Gastrocnemius medialis (tissue), 4 donors: Measurements from ENCODE around the gene RC3H2. TPM values are rescaled to one million over a fixed set of nuclear protein-coding genes. Genes with fewer than 3 reads are reported as not detected.
A peak's percentile ranks its signal among the peaks of the same experiment; 100 is the strongest.

Source experiments
- ATAC-seq, 2 donors: fragments of 150-250 bp; one replicate each; pipeline ENCODE4 v1.9.1; 2016
- DNase-seq, 2 donors: peaks; one replicate each; pipeline ENCODE4 v3.0.0-alpha.2; 2019
- H3K27ac ChIP-seq, 4 donors: fragments of 200-600 bp; sonication (generic); 1 replicate in 1 of 4; 2 replicates in 3 of 4; pipeline ENCODE4 v1.5.1; 2016 to 2018; ENCODE audit warnings: mild to moderate bottlenecking in 2 of 4, moderate library complexity in 1 of 4
- H3K27me3 ChIP-seq, 3 donors: fragments of 200-600 bp; sonication (generic) in 2 of 3; 1 replicate in 1 of 3; 2 replicates in 2 of 3; pipeline versions ENCODE4 v1.5.1 to v1.6.0; 2016 to 2019; ENCODE audit warnings: mild to moderate bottlenecking in 1 of 3, moderate library complexity in 1 of 3
- H3K36me3 ChIP-seq, 2 donors: fragments of 200-600 bp; sonication (generic) in 1 of 2; one replicate each; pipeline ENCODE4 v1.5.1; 2017 to 2018
- H3K4me1 ChIP-seq, 2 donors: fragments of 200-600 bp; sonication (generic) in 1 of 2; one replicate each; pipeline ENCODE4 v1.5.1; 2016 to 2017; ENCODE audit warnings: mild to moderate bottlenecking in 2 of 2
- H3K4me3 ChIP-seq, 4 donors: fragments of 200-600 bp; sonication (generic) in 3 of 4; 1 replicate in 1 of 4; 2 replicates in 3 of 4; pipeline ENCODE4 v1.5.1; 2016 to 2019; ENCODE audit warnings: mild to moderate bottlenecking in 2 of 4
- H3K9me3 ChIP-seq, 3 donors: fragments of 200-600 bp; sonication (generic) in 2 of 3; 1 replicate in 1 of 3; 2 replicates in 2 of 3; pipeline ENCODE4 v1.5.1; 2016 to 2019
- CTCF ChIP-seq, 5 experiments: fragments of 450-650 bp in 3 of 5; fragments of 200-600 bp in 2 of 5; sonication (generic) in 2 of 5; IDR thresholded peaks in 4 of 5; conservative IDR thresholded peaks in 1 of 5; 1 replicate in 4 of 5; 2 replicates in 1 of 5; pipeline ENCODE4 v1.5.1; 2016 to 2019; ENCODE audit warnings: antibody characterized with exemption in 5 of 5, mild to moderate bottlenecking in 3 of 5, moderate library complexity in 3 of 5
- POLR2A ChIP-seq, 2 donors: fragments of 450-650 bp; IDR thresholded peaks; one replicate each; pipeline ENCODE4 v1.6.1; 2017; ENCODE audit warnings: antibody characterized with exemption in 2 of 2, mild to moderate bottlenecking in 2 of 2, moderate library complexity in 2 of 2
- in situ Hi-C, 4 donors: fragments of 200-750 bp; cut with MboI; loops; one replicate each; pipeline versions ENCODE4 v1.15.0 to v1.8.0; 2017; ENCODE audit warnings: low sequenced_read_pairs in 4 of 4
- intact Hi-C: fragments of 100-400 bp; cut with DNase I; formaldehyde crosslinking; loops from one replicate; pipeline ENCODE4 v1.15.1; 2023; ENCODE audit warnings: low total_unique reads
- total RNA-seq, 4 donors: library from RNA; depleted of rRNA; stranded (reverse); fragments of >200 nt; gene quantifications; one replicate each; pipeline versions ENCODE4 v1.1.0 to v1.2.3, GENCODE V29; 2016

RC3H2 gene
- total RNA-seq, 4 donors from 2014 or later, result 29.4 to 45.2 (median 36.6) TPM

- Histone ChIP-seq H3K4me3 (peak overlapping the region in 1 of 4 donors; percentile 5), H3K36me3 (no peaks in the 10 kb centered on the region), H3K9me3 (no peaks in the 10 kb centered on the region), H3K27ac (peak overlapping the region in 3 of 4 donors; percentile 51 to 63 (median 60)), H3K27me3 (no peaks in the 10 kb centered on the region), H3K4me1 (peaks cover 7 to 19% of the 10 kb centered on the region in 2 donors)
- in situ Hi-C loops (loop anchor here (10.0 to 25.0 kb wide), 6 partner anchors 352 to 704 kb away; partner anchors contain the start of gene PTGS1 (in 1 of the 4)), intact Hi-C loops (loop anchor here (10.0 kb wide), 1 partner anchor 692 kb away; no protein-coding TSS in a partner anchor)
- DNase-seq (peak; percentile 10 to 18), ATAC-seq (peak; percentile 43 to 45)
- peak in 1 of 2 donors; percentile 41 for TF ChIP-seq POLR2A (IDR thresholded peaks at IDR 0.05)
- TF ChIP-seq CTCF (IDR thresholded peaks at IDR 0.05 in 4 of 5, conservative IDR thresholded peaks at IDR 0.05 in 1 of 5), result no peak
Measured at GRCh38 chr9:122816163-122816867, 88.8 kb downstream of the RC3H2 start.

- in situ Hi-C loops (loop anchor here (10.0 to 25.0 kb wide), 6 partner anchors 351 to 703 kb away; partner anchors contain the start of gene PTGS1 (in 1 of the 4)), intact Hi-C loops (loop anchor here (10.0 kb wide), 1 partner anchor 691 kb away; no protein-coding TSS in a partner anchor)
- H3K27me3 ChIP-seq, result no peaks in the 10 kb centered on the region
- ATAC-seq (no peak), DNase-seq (no peak)
- peaks cover 0 to 13% of the 10 kb centered on the region in 2 donors for H3K4me1 ChIP-seq
- no peaks in the 10 kb centered on the region for H3K9me3 ChIP-seq
- TF ChIP-seq POLR2A (IDR thresholded peaks at IDR 0.05) (no peak), CTCF (IDR thresholded peaks at IDR 0.05 in 4 of 5, conservative IDR thresholded peaks at IDR 0.05 in 1 of 5) (no peak)
- H3K36me3 ChIP-seq, result no peaks in the 10 kb centered on the region
- H3K27ac ChIP-seq, result peak overlapping the region in 3 of 4 donors; percentile 51 to 60 (median 51)
- no peak overlapping the region for H3K4me3 ChIP-seq
Measured at GRCh38 chr9:122815544-122815943, 89.6 kb downstream of the RC3H2 start.

- Histone ChIP-seq H3K36me3 (no peaks in the 10 kb centered on the region), H3K4me3 (no peak overlapping the region), H3K27me3 (no peaks in the 10 kb centered on the region), H3K9me3 (no peaks in the 10 kb centered on the region), H3K4me1 (peaks cover 0 to 5% of the 10 kb centered on the region in 2 donors), H3K27ac (no peak overlapping the region)
- no peak for ATAC-seq
- no peak for DNase-seq
- intact Hi-C loops (loop anchor here (10.0 kb wide), 1 partner anchor 690 kb away; no protein-coding TSS in a partner anchor), in situ Hi-C loops (loop anchor here (5.0 to 25.0 kb wide), 7 partner anchors 347 to 702 kb away; partner anchors contain the start of gene PTGS1 (in 1 of the 4))
- TF ChIP-seq POLR2A (IDR thresholded peaks at IDR 0.05), result no peak
- TF ChIP-seq CTCF (IDR thresholded peaks at IDR 0.05 in 4 of 5, conservative IDR thresholded peaks at IDR 0.05 in 1 of 5), result no peak
Measured at GRCh38 chr9:122814545-122814944, 90.6 kb downstream of the RC3H2 start.

GRCh38 chr9:122812736-122813135, 92.4 kb downstream of the RC3H2 start:
- Histone ChIP-seq H3K27me3 (no peaks in the 10 kb centered on the region), H3K36me3 (no peaks in the 10 kb centered on the region), H3K27ac (no peak overlapping the region), H3K9me3 (no peaks in the 10 kb centered on the region), H3K4me3 (no peak overlapping the region), H3K4me1 (no peaks in the 10 kb centered on the region)
- in situ Hi-C loops (loop anchor here (5.0 to 25.0 kb wide), 7 partner anchors 345 to 700 kb away; partner anchors contain the start of gene PTGS1 (in 1 of the 4)), intact Hi-C loops (loop anchor here (10.0 kb wide), 1 partner anchor 688 kb away; no protein-coding TSS in a partner anchor)
- ATAC-seq (no peak), DNase-seq (no peak)
- TF ChIP-seq POLR2A (IDR thresholded peaks at IDR 0.05), result no peak
- no peak for TF ChIP-seq CTCF (IDR thresholded peaks at IDR 0.05 in 4 of 5, conservative IDR thresholded peaks at IDR 0.05 in 1 of 5)
